GM21367 (cell line): ENCODE measurements around the gene DDX5.

Source experiments
- ATAC-seq: cut with Tn5 transposase; IDR thresholded peaks from one replicate; pipeline ENCODE4 v1.9.1; 2021; ENCODE audit not compliant: unreplicated experiment

DDX5 gene

DNA sequence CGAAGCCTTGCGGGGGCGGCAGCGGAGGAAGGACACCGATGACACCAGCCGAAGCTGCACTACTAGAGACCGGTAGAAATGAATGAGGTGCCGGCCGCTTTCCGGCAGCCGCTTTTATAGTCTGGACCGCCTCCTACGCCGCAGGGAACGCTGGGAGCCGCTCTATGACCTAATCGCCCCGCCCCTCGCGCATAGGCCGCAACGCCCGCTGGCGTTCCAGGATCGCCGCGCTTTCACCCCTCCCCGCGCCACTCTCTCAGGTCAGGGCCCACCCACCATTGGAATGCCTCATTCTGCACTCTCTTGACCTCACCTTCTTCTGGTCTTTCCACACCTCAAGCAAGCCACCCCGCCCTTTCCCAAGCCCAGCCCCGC is at the start of gene DDX5:
TSS of gene DDX5 (minus strand) at position 89 of the 375 bp plus-strand sequence. CDS start 170 bp downstream, outside the sequence.
- peak; percentile 61 for ATAC-seq

DNA sequence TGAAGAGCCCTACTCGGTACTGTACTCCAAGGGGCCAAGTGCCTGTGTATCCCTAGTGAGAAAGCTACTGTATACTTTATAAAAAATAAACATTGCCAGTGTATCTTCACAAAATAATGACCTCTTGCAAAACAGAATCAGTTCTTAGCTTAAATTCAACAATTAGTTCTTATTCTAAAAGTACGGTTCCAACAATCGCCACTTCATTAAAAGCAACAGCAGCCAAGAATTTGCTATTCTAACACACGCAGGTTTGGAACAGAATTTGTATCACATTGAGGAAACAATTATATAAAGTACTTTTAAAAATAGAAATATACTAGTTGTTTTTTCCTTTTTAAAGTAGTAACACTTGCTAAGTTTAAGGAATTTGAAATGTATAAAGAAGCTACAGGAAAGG is 49.2 kb upstream of the DDX5 start:
- ATAC-seq = no peak

- ATAC-seq = no peak
Observed at GRCh38 chr17:64554028-64554637, 48.0 kb upstream of the DDX5 start.

DNA sequence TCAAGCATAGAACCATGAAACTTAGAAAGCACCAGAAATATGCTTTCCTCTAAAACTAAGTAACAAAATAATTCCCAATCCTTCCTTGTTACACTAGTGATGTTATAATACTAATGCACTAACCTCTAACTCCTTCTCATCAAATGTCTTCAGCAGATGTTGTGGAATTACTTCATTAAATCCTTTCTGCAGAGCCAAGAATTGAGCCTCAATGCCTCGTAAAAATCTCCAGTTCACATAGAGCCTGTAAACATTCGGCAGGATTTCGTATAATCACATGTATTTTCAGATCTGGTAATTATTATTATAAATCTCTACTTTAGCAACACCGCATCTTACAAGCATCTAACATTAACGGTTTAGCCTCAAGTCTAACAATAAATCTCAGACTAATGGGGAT is 45.4 kb upstream of the DDX5 start:
- ATAC-seq = no peak

GRCh38 chr17:64547319-64547718 is 41.2 kb upstream of the DDX5 start:
- ATAC-seq = no peak

DNA sequence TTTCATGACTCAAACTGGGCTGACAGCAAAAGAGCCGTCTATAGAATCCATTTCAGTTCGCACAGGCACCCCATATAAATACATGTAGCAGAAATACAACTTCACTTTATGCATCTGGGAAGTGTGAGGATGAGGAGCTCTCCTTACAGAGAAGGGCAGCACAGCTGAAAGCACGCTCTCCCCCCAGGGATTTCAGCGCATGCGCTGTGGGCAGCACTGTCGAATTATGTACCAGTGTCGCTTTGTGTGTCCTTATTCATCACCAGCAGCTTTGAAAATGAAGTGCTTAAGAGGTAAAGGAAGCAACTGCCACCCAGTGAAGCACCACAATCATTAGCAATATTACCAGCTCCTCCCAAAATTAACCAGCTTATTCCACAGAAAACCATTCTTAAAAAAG is 40.6 kb upstream of the DDX5 start:
- ATAC-seq = no peak

DNA sequence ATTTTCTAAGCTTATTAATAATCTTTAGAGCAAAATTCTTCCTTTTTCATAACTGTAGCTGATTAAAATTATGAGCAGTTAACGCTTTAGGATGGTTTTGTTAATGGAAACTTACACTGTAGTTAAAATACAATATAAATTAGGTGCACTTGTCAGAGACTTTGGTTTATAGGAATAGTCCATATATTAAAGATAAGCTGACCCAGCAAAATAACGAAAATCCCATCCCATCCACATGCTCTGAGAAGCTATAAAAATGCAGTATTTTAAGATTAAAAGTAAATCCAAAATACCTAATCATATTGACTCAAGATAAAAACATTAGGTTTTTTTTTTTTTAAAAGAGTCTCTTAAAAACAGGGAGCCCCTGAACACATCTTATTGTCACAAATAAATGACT is 38.7 kb upstream of the DDX5 start:
- ATAC-seq = no peak

DNA sequence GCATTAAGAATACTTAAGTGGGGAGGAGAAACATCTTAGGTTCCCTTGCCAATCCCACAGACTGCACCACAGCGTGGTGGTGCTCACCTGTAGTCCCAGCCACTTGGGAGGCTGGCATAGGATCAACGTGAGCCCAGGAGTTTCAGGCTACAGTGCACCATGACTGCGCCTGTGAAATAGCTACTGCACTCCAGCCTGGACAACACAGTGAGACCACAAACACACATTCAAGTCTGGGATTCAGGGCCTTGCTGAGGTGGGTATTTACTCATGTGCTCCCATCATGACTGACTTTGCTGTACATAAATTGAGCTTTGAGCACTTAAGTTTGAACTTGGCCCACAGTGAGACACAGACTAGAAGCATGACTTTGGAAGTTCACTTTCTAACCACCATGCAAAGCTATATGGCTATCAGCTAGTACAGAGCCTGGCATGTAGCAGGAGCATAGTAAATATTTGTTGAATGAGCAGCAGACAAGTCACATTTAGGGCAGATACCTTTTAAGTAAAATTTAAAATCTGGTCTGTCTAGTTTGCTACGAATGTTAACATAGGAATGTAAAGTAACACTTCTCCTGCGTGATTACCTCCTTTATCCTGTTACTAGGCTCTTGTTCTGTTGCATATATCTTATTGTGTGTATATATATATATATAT is 34.2 kb upstream of the DDX5 start:
- no peak for ATAC-seq

- ATAC-seq = no peak
Observed at GRCh38 chr17:64538508-64539130, 32.5 kb upstream of the DDX5 start.

- ATAC-seq = no peak
Observed at GRCh38 chr17:64537488-64537887, 31.4 kb upstream of the DDX5 start.

GRCh38 chr17:64536913-64537312 is 30.8 kb upstream of the DDX5 start:
- no peak for ATAC-seq

DNA sequence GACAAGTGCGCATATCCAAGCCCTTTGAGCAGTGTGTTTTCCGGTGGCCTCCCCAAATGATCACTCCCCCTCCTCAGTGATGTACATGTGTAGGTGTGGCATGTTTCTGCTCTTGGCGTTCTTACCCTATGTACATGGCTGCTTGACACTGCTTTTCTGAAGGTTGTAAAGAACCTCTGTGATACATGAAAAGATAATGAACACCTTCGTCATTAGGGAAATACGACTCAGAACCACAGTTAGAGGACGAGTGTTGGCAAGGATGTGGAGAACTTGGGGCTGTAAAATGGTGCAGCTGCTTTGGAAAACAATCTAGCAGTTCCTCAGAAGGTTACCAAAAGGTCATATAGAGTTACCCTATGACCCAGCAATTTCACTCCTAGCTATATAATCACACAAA is 29.3 kb upstream of the DDX5 start:
- no peak for ATAC-seq

GRCh38 chr17:64534187-64534586 is 28.1 kb upstream of the DDX5 start:
- no peak for ATAC-seq

DNA sequence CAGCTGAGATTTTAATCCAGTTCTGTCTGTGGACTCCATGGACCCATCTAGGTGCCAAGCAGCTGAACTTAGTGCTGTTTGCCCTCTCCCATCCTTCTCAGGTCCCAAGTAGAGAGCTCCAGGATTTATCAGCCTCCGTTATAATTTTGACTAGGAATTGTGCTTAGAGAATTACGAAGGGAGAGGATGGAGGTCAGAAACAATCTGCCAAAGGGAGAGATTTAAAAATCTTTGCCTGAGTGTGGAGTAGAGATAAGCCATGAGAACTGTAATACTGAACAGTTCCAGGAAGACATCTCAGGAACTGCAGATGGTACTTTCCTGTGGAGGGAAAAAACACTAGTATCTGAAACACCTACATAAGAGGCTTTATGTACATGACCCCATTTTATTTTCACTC is 27.7 kb upstream of the DDX5 start:
- no peak for ATAC-seq

- ATAC-seq = no peak
Observed at GRCh38 chr17:64532409-64532808, 26.3 kb upstream of the DDX5 start.

DNA sequence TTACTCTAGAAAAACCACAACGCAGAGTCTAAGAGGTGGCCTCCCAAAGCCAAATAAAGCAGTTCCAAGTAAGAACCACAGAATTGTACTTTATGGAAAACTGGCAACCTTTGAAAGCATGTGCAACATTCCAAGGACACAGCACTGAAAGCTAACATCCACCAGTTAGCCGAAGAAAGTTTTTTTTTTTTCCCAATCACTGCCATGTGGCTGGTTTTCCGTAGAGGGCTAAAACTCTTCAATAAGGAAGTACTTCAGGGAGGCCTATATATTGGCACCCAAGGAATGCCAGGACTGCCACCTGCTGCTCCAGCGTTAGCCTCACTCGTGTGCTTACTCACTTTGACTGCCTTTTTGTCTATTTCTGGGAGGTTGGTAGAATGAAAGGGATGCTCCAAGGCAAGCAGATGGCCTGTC is 25.9 kb upstream of the DDX5 start:
- ATAC-seq = no peak

- no peak for ATAC-seq
Observed at GRCh38 chr17:64529221-64529620, 23.1 kb upstream of the DDX5 start.

- no peak for ATAC-seq
Observed at GRCh38 chr17:64527914-64528313, 21.8 kb upstream of the DDX5 start.

- ATAC-seq = no peak
Observed at GRCh38 chr17:64520359-64520758, 14.3 kb upstream of the DDX5 start.

GRCh38 chr17:64519601-64520000 is 13.5 kb upstream of the DDX5 start:
- ATAC-seq = no peak

- no peak for ATAC-seq
Observed at GRCh38 chr17:64515829-64516228, 9.7 kb upstream of the DDX5 start.

DNA sequence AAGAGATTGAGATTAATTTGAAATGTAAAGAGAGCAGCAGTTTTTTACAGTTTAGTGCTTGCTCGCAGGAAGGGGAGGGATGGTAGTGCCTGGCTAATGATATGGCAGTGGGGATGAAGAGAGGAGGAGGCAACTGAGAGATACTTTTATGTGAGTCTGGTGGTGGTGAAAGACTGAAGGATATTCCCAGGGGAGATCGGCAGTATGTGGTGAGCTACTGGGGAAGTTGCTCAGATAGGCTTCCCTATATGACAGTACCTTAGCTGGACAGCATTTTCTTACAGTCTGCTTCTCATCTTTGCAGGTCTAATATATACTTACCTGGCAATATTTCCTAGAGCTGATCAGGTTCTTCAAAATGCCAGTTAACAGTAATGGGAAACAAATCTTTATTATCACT is 9.3 kb upstream of the DDX5 start:
- ATAC-seq = no peak

- no peak for ATAC-seq
Observed at GRCh38 chr17:64509179-64509578, 3.1 kb upstream of the DDX5 start.
